ENCODE data around the gene EIF1AY. TPM values are rescaled to one million over a fixed set of nuclear protein-coding genes. Genes with fewer than 3 reads are reported as not detected.

The EIF1AY gene
- total RNA-seq, 1 experiment from 2014 or later, result not detected

GRCh38 chrY:20586161-20586560 is 10.6 kb downstream of the EIF1AY start:
- no peaks in the 10 kb centered on the region for H3K9me3 ChIP-seq (ENCODE audit: low read depth, low read length, poor library complexity, severe bottlenecking)
- POLR2A ChIA-PET (ENCODE audit: low non-redundant PET), result no interaction called here
- no peak for TF ChIP-seq EZH2 (IDR thresholded peaks at IDR 0.05; ENCODE audit: borderline replicate concordance, low read depth, low read length, poor library complexity, severe bottlenecking)
- TF ChIP-seq CTCF (conservative IDR thresholded peaks at IDR 0.05; ENCODE audit: low read depth, low read length), result no peak

More at GRCh38 chrY:20586161-20586560, 10.6 kb downstream of the EIF1AY start:
- Histone ChIP-seq H3K27ac (ENCODE audit: low read depth, low read length, poor library complexity, severe bottlenecking) (no peak overlapping the region), H3K4me1 (ENCODE audit: insufficient read depth, low read length, poor library complexity, severe bottlenecking) (no peaks in the 10 kb centered on the region), H3K36me3 (ENCODE audit: insufficient read depth, low read length, poor library complexity, severe bottlenecking) (no peaks in the 10 kb centered on the region), H3K4me3 (ENCODE audit: low read depth, low read length, poor library complexity, severe bottlenecking) (no peak overlapping the region), H3K27me3 (replicated peaks; ENCODE audit: insufficient read depth, low read depth, low read length, poor library complexity) (no peaks in the 10 kb centered on the region)
- intact Hi-C loops (cut with micrococcal nuclease; ENCODE audit: unreplicated experiment), result no loop called here
- BruUV-seq (replicated peaks), result no TSS peak
- CTCF ChIA-PET, result no interaction called here
- DNase-seq (ENCODE audit: low spot score), result no peak

Other genes starting within 250 kb of the EIF1AY start
- not detected in 2 replicates for gene RPS4Y2, start 180.3 kb downstream of the EIF1AY start, total RNA-seq (2021)